Progenitor cell of endocrine pancreas (in vitro differentiated cells): ENCODE results near the gene CRTC3. TPM values are rescaled to one million over a fixed set of nuclear protein-coding genes. Genes with fewer than 3 reads are reported as not detected.
A peak's percentile ranks its signal among the peaks of the same experiment; 100 is the strongest.
"Not testable (repeated sequence)": the region's sequence is repeated elsewhere in the genome, so short reads cannot be mapped to it uniquely, and the experiment has no call there.

Experiments used
- DNase-seq: peaks from one replicate; pipeline ENCODE4 v3.0.0; 2021; ENCODE audit warnings: low spot score; ENCODE audit not compliant: unreplicated experiment
- H3K27ac Mint-ChIP-seq: 2 replicates; pipeline ENCODE4 v1.8.0; 2021; ENCODE audit warnings: mild to moderate bottlenecking, moderate library complexity, mixed read lengths
- H3K27me3 Mint-ChIP-seq: 2 replicates; pipeline ENCODE4 v1.8.0; 2021; ENCODE audit warnings: mixed read lengths
- H3K36me3 Mint-ChIP-seq: 2 replicates; pipeline ENCODE4 v1.8.0; 2022; ENCODE audit warnings: mixed read lengths; ENCODE audit not compliant: insufficient read depth
- H3K4me1 Mint-ChIP-seq: 2 replicates; pipeline ENCODE4 v1.8.0; 2021; ENCODE audit warnings: low read depth, mixed read lengths
- H3K4me3 Mint-ChIP-seq: 2 replicates; pipeline ENCODE4 v1.8.0; 2021; ENCODE audit warnings: low read depth, mild to moderate bottlenecking, moderate library complexity, mixed read lengths
- H3K9me3 Mint-ChIP-seq: 2 replicates; pipeline ENCODE4 v1.8.0; 2021; ENCODE audit warnings: low read depth, mixed read lengths
- total RNA-seq: library from RNA; stranded (reverse); gene quantifications from 2 replicates; pipeline ENCODE4 v1.2.1, GENCODE V29; 2021
- TF ChIP-seq, protein P1 (sequence below): fragments of 200-600 bp; sonication (generic); IDR thresholded peaks from one replicate; pipeline ENCODE4 v1.5.0; 2021; ENCODE audit warnings: antibody characterized with exemption, mild to moderate bottlenecking; ENCODE audit not compliant: unreplicated experiment

CRTC3 gene
- total RNA-seq, 1 donor from 2014 or later, result 34.6 TPM

DNA sequence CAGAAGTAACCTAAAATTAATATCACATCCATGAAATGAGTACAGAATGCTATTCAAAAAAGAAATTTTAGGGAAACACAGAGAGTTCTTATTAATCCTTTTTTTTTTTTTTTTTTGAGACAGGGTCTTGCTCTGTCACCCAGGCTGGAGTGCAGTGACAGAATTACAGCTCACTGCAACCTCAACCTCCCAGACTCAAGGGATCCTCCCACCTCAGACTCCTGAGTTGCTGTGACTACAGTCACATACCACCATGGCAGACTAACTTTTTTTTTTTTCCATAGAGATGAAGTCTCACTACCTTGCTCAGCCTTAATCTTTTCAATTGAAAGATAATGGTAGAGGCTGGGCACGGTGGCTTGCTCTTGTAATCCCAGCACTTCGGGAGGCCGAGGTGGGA, 6.3 kb upstream of the CRTC3 start:
- TF ChIP-seq, protein P1, sequence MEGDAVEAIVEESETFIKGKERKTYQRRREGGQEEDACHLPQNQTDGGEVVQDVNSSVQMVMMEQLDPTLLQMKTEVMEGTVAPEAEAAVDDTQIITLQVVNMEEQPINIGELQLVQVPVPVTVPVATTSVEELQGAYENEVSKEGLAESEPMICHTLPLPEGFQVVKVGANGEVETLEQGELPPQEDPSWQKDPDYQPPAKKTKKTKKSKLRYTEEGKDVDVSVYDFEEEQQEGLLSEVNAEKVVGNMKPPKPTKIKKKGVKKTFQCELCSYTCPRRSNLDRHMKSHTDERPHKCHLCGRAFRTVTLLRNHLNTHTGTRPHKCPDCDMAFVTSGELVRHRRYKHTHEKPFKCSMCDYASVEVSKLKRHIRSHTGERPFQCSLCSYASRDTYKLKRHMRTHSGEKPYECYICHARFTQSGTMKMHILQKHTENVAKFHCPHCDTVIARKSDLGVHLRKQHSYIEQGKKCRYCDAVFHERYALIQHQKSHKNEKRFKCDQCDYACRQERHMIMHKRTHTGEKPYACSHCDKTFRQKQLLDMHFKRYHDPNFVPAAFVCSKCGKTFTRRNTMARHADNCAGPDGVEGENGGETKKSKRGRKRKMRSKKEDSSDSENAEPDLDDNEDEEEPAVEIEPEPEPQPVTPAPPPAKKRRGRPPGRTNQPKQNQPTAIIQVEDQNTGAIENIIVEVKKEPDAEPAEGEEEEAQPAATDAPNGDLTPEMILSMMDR, result no peak
- Mint-ChIP-seq H3K27me3 (peaks cover 3% of the 10 kb centered on the region), H3K9me3 (no peaks in the 10 kb centered on the region), H3K27ac (no peak overlapping the region), H3K4me1 (peaks cover 1% of the 10 kb centered on the region), H3K4me3 (no peak overlapping the region), H3K36me3 (no peaks in the 10 kb centered on the region)
- no peak for DNase-seq

DNA sequence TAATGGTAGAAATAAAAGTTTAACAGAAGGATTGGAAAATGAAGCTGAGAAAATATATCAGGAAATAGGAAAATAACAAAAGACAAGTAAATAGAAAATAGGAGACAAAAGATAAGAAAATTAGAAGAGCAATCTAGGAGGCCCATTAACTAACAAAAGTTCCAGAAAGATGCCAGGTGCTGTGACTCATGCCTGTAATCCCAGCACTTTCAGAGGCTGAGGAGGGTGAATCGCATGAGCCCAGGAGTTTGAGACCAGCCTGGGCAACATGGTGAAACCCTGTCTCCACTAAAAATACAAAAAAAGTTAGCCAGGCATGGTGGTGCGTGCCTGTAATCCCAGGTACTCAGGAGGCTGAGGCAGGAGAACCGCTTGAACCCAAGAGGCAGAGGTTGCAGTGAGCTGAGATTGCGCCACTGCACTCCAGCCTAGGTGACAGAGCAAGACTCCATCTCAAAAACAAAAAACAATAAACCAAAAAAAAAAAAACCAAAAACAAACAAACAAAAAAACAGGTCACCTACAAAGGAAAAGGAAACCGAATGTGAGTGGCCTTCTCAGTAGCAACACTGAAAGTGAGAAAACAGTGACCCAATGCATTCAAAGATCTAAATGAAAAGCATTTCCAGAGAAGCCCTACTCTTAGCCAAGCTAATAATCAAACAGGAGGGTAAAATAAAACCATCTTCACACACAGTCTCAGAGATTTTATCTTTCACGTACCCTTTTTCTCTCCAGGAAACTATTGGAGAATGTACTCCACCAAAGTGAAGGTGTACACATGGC, 5.5 kb upstream of the CRTC3 start:
- H3K4me1 Mint-ChIP-seq, H3K9me3 Mint-ChIP-seq, H3K36me3 Mint-ChIP-seq, H3K27ac Mint-ChIP-seq, H3K4me3 Mint-ChIP-seq, H3K27me3 Mint-ChIP-seq, DNase-seq: not testable (repeated sequence)

DNA sequence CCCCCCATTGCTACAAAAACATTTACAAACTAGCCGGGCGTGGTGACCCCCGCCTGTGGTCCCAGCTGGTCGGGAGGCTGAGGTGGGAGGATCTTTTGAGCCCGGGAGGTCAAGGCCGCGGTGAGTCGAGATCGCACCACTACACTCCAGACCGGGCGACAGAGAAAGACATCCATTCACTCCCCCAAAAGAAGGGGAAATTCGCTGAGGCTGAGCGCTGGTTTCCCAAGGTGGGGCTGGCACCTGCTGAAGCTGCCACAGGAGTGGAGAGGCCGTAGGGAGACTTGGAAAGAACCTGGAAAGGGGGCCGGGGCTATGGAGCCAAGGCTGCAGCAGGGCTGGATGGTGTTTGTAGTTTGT, 732 bp upstream of the CRTC3 start:
- Mint-ChIP-seq H3K27me3 (peaks cover 3% of the 10 kb centered on the region), H3K36me3 (no peaks in the 10 kb centered on the region), H3K4me3 (peak overlapping the region; percentile 84), H3K9me3 (no peaks in the 10 kb centered on the region), H3K4me1 (peaks cover 10% of the 10 kb centered on the region), H3K27ac (peak overlapping the region; percentile 94)
- no peak for DNase-seq
- TF ChIP-seq, protein P1, result no peak

DNA sequence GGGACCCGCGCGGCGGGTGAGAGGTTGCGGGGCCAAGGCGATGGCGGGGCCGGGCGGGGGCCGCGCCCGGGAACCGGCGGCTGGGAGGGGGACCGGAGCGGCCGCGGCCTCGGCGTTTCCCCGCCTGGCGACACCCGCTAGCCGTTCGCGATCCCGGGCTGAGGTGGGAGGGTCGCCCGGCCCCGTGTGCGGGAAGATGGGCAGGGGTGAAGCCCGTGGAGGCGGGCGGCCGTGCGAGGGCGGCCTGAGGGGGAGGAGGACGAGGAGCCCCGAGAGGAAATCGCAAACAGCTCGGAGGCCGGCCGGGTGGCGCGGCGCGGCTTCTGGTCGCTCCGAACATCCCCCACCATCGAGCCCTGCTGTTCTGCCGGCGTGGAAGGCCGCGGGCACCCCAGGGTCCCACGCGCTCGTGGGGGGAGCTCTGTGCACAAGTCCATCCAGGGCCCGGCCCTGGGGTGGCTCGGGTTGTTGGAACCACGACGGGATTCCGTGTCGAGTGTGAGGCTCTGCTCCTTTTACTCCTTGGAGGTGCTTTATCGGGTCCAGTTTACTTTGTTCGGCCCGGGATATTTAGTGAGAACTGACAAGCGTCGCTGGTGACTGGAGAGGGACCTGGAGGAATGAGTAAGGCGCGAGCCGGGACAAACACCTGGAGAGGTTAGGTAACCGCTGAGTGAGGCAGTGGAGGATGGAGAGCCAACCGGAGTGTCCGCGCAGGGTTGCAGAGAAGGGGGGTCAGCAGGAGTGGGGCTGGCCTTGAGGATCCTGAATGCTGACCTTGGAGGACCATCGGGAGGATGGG, 728 bp downstream of the CRTC3 start:
- peaks cover 3% of the 10 kb centered on the region for H3K27me3 Mint-ChIP-seq
- peak overlapping the region; percentile 92 for H3K27ac Mint-ChIP-seq
- no peaks in the 10 kb centered on the region for H3K9me3 Mint-ChIP-seq
- H3K36me3 Mint-ChIP-seq, result no peaks in the 10 kb centered on the region
- TF ChIP-seq, protein P1, result no peak
- DNase-seq, result peak; percentile 29
- peak overlapping the region; percentile 82 for H3K4me3 Mint-ChIP-seq
- peaks cover 16% of the 10 kb centered on the region for H3K4me1 Mint-ChIP-seq

DNA sequence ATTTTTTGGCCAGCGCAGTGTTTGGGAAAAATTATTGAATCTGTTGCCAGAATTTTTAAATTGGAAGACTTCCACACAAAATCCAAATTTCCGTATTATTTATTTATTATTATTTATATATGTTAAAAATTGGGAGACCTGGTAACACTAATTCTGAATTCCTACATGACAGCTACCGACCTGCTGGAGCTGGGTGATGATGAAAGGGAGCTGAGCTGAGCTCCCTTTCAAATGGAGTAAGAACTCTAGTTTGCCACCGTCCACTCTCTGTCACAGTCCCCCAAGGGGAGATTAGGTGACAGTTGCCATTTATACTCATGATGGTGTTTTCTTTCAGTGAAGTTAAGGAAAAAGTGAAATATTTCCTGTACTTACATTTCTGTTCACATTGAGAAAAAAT, 1.4 kb downstream of the CRTC3 start:
- peak overlapping the region; percentile 82 for H3K4me3 Mint-ChIP-seq
- H3K27ac Mint-ChIP-seq, result peak overlapping the region; percentile 92
- H3K36me3 Mint-ChIP-seq, result no peaks in the 10 kb centered on the region
- peaks cover 18% of the 10 kb centered on the region for H3K4me1 Mint-ChIP-seq
- TF ChIP-seq, protein P1, result no peak
- DNase-seq, result no peak
- H3K27me3 Mint-ChIP-seq, result peaks cover 3% of the 10 kb centered on the region
- no peaks in the 10 kb centered on the region for H3K9me3 Mint-ChIP-seq
